Measurements from ENCODE around the gene ARSJ. TPM values are rescaled to one million over a fixed set of nuclear protein-coding genes. Genes with fewer than 3 reads are reported as not detected.

ARSJ gene
- polyA plus RNA-seq, 1 donor, result 11.3 TPM

DNA sequence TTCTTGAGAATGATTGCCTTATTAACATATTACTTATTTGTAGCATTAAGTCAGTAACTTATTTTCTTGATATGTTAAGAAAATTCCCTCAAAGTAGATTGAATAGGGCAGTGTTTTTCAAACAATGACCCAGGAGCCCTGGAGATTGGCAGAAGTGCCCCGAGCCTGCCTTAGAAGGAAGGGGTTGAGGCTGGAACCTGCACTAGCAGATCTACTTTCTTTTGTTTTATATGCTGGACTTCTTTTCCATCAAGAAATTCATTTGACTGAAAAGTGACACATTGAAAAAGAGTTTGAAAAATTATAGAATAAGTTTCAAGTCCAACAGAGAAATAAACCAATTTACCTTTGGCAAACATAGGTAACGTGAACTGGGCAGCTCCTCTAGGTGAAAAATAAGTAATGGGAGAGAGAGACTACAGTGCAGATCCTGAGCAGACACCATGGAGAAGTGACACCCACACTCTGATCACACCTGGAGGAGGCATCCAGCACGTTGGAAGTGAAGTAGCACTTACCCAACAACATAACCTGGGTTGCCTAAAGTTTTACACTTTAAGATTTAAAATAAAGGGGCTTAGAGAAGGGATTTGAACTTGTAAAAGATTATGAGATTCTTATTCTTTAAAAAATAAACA lies 18.6 kb downstream of the ARSJ start:
- Histone ChIP-seq H3K27ac (ENCODE audit: low read length) (no peak overlapping the region), H3K36me3 (ENCODE audit: control insufficient read depth, insufficient read depth, low read length) (no peaks in the 10 kb centered on the region), H3K27me3 (ENCODE audit: control insufficient read depth, insufficient read depth, low read length) (no peaks in the 10 kb centered on the region), H3K4me3 (ENCODE audit: low read length) (no peak overlapping the region), H3K4me1 (ENCODE audit: control insufficient read depth, insufficient read depth, low read length) (peaks cover 13% of the 10 kb centered on the region), H3K9me3 (ENCODE audit: control insufficient read depth, low read depth, low read length) (no peaks in the 10 kb centered on the region)
- 100% methylated on average over 1 of the region's 3 CpGs for WGBS (ENCODE audit: insufficient coverage, low lambda C conversion rate)
- DNase-seq, result no peak

DNA sequence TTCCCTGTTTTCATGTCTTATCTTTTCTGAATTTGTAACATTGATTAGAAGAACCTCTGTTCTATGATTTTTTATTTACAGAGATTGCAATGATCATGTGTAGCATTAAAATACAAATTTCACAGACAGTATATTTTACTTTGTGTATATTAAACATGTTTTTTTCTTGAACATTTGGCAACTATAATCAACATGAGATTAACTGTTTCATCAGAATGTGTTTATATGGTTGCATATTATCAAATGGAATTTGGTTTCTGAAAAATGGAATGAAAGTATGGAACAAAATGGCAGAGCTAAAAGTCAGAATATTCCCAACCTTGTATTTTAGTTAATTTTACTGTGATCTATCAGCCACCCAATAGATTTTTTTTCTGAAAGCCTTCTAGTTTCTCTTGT lies 19.9 kb downstream of the ARSJ start:
- Histone ChIP-seq H3K4me1 (ENCODE audit: control insufficient read depth, insufficient read depth, low read length) (peaks cover 13% of the 10 kb centered on the region), H3K9me3 (ENCODE audit: control insufficient read depth, low read depth, low read length) (no peaks in the 10 kb centered on the region), H3K27me3 (ENCODE audit: control insufficient read depth, insufficient read depth, low read length) (no peaks in the 10 kb centered on the region), H3K4me3 (ENCODE audit: low read length) (no peak overlapping the region), H3K36me3 (ENCODE audit: control insufficient read depth, insufficient read depth, low read length) (no peaks in the 10 kb centered on the region), H3K27ac (ENCODE audit: low read length) (peak overlapping the region; percentile 60)
- DNase-seq, result no peak

DNA sequence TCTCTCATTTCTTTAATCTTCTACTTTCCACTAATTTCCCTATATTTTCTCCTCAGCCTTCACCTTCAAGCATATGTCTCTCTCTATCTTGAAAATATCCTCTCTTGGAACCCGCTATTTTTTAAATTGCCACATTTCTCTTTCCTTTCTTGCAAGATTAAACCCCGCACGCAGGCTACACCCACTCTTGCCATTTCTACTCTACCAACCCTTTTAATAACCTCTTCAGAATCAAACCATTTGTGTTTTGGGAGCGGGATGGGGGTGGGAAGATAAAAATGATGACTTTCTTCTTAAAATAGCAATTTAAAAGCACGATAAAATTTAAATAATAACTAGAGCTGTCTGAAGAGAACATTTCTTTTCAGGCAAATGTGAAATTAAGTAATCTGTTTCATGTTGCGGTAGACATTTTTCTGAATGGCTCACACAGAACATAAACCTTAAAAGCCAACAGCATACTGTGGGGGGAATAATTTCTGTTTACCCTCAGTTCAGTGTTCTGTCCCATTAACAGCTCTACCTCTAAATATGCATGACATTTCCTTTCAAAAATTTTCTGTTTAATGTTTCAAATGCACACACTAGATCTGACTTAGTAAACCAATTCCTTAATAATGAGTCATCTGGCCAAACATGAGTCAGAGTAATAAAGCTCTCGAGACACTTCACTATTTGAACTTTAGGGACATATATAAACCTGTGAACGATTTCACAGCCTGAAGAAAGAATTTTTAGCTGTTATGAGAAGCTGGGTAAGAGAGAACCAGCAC lies 20.5 kb downstream of the ARSJ start:
- DNase-seq, result peak; percentile 77 to 90
- WGBS (ENCODE audit: insufficient coverage, low lambda C conversion rate), result 58% methylated on average over 5 of the region's 8 CpGs
- Histone ChIP-seq H3K4me3 (ENCODE audit: low read length) (no peak overlapping the region), H3K9me3 (ENCODE audit: control insufficient read depth, low read depth, low read length) (no peaks in the 10 kb centered on the region), H3K27ac (ENCODE audit: low read length) (peak overlapping the region; percentile 60), H3K27me3 (ENCODE audit: control insufficient read depth, insufficient read depth, low read length) (no peaks in the 10 kb centered on the region), H3K36me3 (ENCODE audit: control insufficient read depth, insufficient read depth, low read length) (no peaks in the 10 kb centered on the region), H3K4me1 (ENCODE audit: control insufficient read depth, insufficient read depth, low read length) (peaks cover 13% of the 10 kb centered on the region)

DNA sequence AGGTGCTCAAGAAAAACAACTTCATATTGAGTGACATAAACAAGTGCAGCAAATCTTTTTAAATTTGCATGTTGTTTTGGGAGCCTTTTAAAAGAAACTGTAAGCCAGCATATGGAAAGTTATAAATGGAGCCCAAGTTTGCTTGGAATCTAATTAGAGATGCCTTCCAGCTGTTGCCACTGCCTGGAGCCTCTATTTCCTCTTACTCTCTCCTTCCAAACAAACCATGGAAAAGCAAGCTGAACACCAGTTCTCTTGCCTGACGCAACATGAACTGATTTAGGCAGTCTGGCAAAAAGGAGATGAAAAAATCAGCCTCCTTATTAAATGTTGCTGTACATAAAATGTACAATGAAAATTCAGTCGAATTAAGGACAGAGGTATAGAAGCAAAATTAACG lies 21.5 kb downstream of the ARSJ start:
- no peak for DNase-seq
- no peaks in the 10 kb centered on the region for H3K9me3 ChIP-seq (ENCODE audit: control insufficient read depth, low read depth, low read length)
- no peak overlapping the region for H3K27ac ChIP-seq (ENCODE audit: low read length)
- H3K36me3 ChIP-seq (ENCODE audit: control insufficient read depth, insufficient read depth, low read length), result no peaks in the 10 kb centered on the region
- H3K4me1 ChIP-seq (ENCODE audit: control insufficient read depth, insufficient read depth, low read length), result peaks cover 10% of the 10 kb centered on the region
- no peaks in the 10 kb centered on the region for H3K27me3 ChIP-seq (ENCODE audit: control insufficient read depth, insufficient read depth, low read length)
- no peak overlapping the region for H3K4me3 ChIP-seq (ENCODE audit: low read length)
- 87% methylated on average over 2 of the region's 3 CpGs for WGBS (ENCODE audit: insufficient coverage, low lambda C conversion rate)

DNA sequence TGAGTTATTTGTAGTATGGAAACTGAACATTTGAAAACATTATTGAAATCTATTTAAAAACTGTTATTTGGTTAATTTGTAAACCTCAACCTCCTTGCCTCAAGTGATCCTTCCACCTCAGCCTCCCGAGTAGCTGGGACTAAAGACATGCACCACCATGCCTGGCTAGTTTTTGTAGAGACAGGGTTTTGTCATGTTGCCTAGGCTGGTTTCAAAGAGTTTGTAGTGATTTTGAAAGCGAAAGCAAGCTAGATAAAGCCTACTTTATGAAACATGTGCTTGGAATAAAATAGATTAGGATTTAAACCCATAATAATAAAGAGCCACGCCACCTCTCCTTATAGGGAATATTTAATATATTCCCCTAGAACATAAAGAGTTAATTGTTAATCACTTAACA lies 23.5 kb downstream of the ARSJ start:
- Histone ChIP-seq H3K4me1 (ENCODE audit: control insufficient read depth, insufficient read depth, low read length) (peaks cover under 1% of the 10 kb centered on the region), H3K4me3 (ENCODE audit: low read length) (no peak overlapping the region), H3K9me3 (ENCODE audit: control insufficient read depth, low read depth, low read length) (no peaks in the 10 kb centered on the region), H3K36me3 (ENCODE audit: control insufficient read depth, insufficient read depth, low read length) (no peaks in the 10 kb centered on the region), H3K27ac (ENCODE audit: low read length) (no peak overlapping the region), H3K27me3 (ENCODE audit: control insufficient read depth, insufficient read depth, low read length) (no peaks in the 10 kb centered on the region)
- 100% methylated on average over 1 of the region's 3 CpGs for WGBS (ENCODE audit: insufficient coverage, low lambda C conversion rate)
- DNase-seq, result no peak

DNA sequence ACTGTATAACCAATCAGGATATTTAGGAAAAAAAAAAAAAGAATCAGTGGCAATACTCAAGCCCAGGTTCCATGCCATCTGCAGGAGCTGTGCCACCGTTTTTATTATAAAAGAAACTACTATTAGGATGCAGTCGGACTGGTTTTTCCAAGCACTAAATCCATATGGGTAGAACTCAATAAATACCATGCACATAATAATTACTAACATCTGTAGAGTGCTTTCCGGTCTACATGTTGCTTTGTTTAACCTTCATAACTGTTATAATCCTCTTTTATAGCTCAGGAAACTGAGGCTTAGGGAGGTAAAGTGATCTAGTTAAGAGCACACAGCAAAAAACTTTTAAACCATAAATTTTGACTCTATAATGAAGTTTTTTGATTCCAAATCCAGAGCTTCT lies 24.0 kb downstream of the ARSJ start:
- no peak for DNase-seq
- H3K27me3 ChIP-seq (ENCODE audit: control insufficient read depth, insufficient read depth, low read length), result no peaks in the 10 kb centered on the region
- H3K4me1 ChIP-seq (ENCODE audit: control insufficient read depth, insufficient read depth, low read length), result no peaks in the 10 kb centered on the region
- no peak overlapping the region for H3K4me3 ChIP-seq (ENCODE audit: low read length)
- 72% methylated on average over 2 of the region's 3 CpGs for WGBS (ENCODE audit: insufficient coverage, low lambda C conversion rate)
- no peaks in the 10 kb centered on the region for H3K36me3 ChIP-seq (ENCODE audit: control insufficient read depth, insufficient read depth, low read length)
- H3K27ac ChIP-seq (ENCODE audit: low read length), result no peak overlapping the region
- no peaks in the 10 kb centered on the region for H3K9me3 ChIP-seq (ENCODE audit: control insufficient read depth, low read depth, low read length)

DNA sequence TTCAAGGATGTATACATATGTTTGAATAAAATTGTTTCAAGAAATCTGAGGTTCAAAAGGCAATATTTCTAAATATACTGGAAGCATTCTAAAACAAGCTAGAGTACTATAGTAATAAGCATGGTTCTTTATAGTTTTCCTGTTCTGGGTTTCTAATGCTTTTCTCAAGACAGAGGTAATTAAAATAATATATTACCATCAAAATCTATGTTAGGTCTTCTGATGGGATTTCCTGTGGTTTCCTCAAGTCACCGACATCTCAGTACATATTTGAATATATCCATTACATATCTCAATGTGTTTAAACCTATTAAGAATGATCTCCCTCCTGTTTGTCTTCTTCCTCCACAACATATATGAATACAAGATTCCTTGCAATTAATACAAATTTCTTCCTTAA lies 25.6 kb downstream of the ARSJ start:
- Histone ChIP-seq H3K9me3 (ENCODE audit: control insufficient read depth, low read depth, low read length) (no peaks in the 10 kb centered on the region), H3K36me3 (ENCODE audit: control insufficient read depth, insufficient read depth, low read length) (no peaks in the 10 kb centered on the region), H3K27ac (ENCODE audit: low read length) (no peak overlapping the region), H3K4me3 (ENCODE audit: low read length) (no peak overlapping the region), H3K4me1 (ENCODE audit: control insufficient read depth, insufficient read depth, low read length) (no peaks in the 10 kb centered on the region), H3K27me3 (ENCODE audit: control insufficient read depth, insufficient read depth, low read length) (no peaks in the 10 kb centered on the region)
- WGBS (ENCODE audit: insufficient coverage, low lambda C conversion rate), result 100% methylated on average over 1 of the region's 1 CpG
- DNase-seq, result no peak

DNA sequence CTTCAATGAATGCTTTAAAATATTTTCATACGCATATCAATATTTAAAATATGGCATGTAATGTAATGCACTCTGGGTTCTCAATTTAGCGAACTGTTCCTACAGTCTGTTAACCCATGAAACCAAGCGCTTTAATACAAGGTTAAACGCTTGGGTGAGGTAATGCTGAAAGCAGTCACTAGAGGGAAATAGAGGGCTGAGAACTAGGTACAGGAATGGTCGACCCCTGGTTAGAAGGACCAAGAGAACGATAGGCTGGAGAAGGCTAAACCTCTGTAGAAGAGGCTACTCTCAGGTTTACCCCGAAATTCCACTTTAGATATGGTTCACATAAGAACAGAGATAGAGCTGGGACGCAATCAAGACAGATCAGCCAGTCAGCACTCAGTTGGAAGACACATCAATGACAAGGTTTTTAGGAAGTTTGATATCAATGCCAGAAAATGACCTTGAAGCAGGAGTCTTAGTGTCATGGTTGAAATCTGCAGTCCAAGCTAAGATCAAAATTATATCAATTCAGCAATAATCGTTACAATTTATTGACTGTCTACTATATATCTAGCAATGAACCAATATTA lies 26.9 kb downstream of the ARSJ start:
- WGBS (ENCODE audit: insufficient coverage, low lambda C conversion rate), result 57% methylated on average over 5 of the region's 9 CpGs
- Histone ChIP-seq H3K4me1 (ENCODE audit: control insufficient read depth, insufficient read depth, low read length) (no peaks in the 10 kb centered on the region), H3K36me3 (ENCODE audit: control insufficient read depth, insufficient read depth, low read length) (no peaks in the 10 kb centered on the region), H3K27me3 (ENCODE audit: control insufficient read depth, insufficient read depth, low read length) (no peaks in the 10 kb centered on the region), H3K27ac (ENCODE audit: low read length) (no peak overlapping the region), H3K4me3 (ENCODE audit: low read length) (no peak overlapping the region), H3K9me3 (ENCODE audit: control insufficient read depth, low read depth, low read length) (no peaks in the 10 kb centered on the region)
- peak in 1 of 2 donors; percentile 33 for DNase-seq

DNA sequence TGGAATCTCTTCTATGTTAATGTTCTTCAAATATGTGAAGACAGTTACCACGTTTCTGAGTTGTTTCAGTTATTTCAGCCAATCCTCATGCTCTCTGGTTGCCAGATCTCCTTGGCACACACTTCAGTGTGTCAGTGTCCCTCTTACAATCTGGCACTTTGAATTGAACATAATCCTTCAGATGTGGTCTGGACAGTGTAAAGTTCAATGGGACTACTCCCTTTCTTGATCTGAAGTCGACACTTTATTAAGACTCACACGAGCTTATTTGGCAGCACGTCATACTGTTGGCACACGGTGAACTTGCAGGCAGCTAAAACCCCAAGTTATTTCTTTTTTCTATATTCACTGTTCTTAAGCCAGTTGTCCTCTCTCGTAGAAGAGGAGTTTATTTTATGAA lies 28.2 kb downstream of the ARSJ start:
- Histone ChIP-seq H3K4me3 (ENCODE audit: low read length) (no peak overlapping the region), H3K27me3 (ENCODE audit: control insufficient read depth, insufficient read depth, low read length) (no peaks in the 10 kb centered on the region), H3K4me1 (ENCODE audit: control insufficient read depth, insufficient read depth, low read length) (no peaks in the 10 kb centered on the region), H3K9me3 (ENCODE audit: control insufficient read depth, low read depth, low read length) (no peaks in the 10 kb centered on the region), H3K27ac (ENCODE audit: low read length) (no peak overlapping the region), H3K36me3 (ENCODE audit: control insufficient read depth, insufficient read depth, low read length) (no peaks in the 10 kb centered on the region)
- DNase-seq, result no peak
- WGBS (ENCODE audit: insufficient coverage, low lambda C conversion rate), result 89% methylated on average over 3 of the region's 6 CpGs

DNA sequence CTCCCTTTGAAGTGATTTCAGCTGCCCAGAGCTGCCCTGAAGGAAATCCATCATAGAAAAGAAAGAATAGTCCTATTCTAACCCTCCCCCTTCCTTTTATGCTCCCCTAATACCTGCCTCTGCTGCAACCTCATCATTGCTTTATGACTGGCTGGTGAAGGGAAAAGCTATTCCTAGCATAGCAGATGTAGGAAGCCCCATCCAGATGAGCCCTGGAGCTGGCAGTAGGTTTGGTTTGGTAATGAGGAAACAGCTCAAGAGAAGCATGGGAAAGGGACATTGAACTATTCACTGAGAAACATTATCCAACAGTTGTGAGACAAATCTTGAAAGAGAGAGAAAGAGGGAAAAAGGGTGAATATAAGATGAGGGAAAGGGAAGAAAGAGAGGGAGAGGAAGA lies 29.2 kb downstream of the ARSJ start:
- Histone ChIP-seq H3K27me3 (ENCODE audit: control insufficient read depth, insufficient read depth, low read length) (no peaks in the 10 kb centered on the region), H3K27ac (ENCODE audit: low read length) (no peak overlapping the region), H3K36me3 (ENCODE audit: control insufficient read depth, insufficient read depth, low read length) (no peaks in the 10 kb centered on the region), H3K4me3 (ENCODE audit: low read length) (no peak overlapping the region), H3K4me1 (ENCODE audit: control insufficient read depth, insufficient read depth, low read length) (no peaks in the 10 kb centered on the region), H3K9me3 (ENCODE audit: control insufficient read depth, low read depth, low read length) (no peaks in the 10 kb centered on the region)
- DNase-seq, result no peak

DNA sequence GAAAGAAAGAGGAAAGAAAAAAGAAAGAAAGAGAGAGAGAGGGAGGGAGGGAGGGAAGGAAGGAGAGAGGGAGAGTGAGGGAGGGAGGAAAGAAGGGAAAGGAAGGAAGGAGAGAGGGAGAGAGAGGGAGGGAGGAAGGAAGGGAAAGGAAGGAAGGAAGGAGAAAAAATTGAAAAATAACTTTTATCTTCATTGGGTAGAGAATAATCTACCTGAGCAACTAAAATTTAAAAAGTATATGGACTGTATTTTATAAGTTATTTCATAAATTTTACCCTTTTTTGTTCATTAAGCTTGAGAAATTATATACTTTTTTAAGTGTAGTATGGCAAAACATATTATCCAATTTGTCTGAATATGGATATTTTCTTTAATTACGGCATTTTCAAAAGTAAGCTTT lies 32.0 kb downstream of the ARSJ start:
- DNase-seq, result no peak
- no peak overlapping the region for H3K4me3 ChIP-seq (ENCODE audit: low read length)
- WGBS (ENCODE audit: insufficient coverage, low lambda C conversion rate), result 89% methylated on average over 1 of the region's 1 CpG
- H3K27me3 ChIP-seq (ENCODE audit: control insufficient read depth, insufficient read depth, low read length), result no peaks in the 10 kb centered on the region
- no peaks in the 10 kb centered on the region for H3K9me3 ChIP-seq (ENCODE audit: control insufficient read depth, low read depth, low read length)
- H3K27ac ChIP-seq (ENCODE audit: low read length), result no peak overlapping the region
- H3K4me1 ChIP-seq (ENCODE audit: control insufficient read depth, insufficient read depth, low read length), result no peaks in the 10 kb centered on the region
- H3K36me3 ChIP-seq (ENCODE audit: control insufficient read depth, insufficient read depth, low read length), result no peaks in the 10 kb centered on the region
